ENCODE data around the gene KCNQ1OT1.

DNA sequence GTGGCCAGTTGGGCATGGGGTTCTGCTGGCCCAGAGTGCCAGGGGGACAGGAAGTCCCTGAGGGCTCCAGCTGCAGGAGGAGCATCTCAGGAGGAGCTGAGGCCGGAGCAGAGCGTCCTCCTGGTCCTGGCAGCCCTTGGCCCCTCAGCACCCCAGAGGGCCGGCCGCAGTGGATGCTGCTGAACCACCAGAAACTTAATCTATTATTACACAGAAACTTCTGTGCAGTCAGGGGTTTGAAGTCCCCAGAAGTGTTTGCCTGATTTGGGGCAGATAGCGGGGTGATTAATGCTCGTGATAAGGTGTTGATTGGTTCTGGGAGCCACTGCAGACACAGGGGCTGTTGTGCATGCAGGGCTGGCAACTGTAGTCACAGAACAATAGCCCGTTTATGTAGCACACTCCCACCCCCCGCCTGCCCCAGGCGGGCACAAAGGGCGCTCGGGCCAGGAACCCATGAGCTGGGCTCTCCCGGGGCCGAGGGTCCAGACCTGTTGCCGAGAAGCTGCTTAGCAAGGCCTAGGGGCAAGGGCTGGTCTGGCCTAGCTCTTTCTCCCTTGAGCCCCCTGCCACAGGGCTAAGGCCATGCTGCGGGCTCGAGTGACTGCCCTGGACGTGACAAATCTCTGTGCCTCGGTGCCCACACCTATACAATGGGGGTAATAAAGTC lies 29.0 kb upstream of the KCNQ1OT1 start:
- TF ChIP-seq, protein P1, sequence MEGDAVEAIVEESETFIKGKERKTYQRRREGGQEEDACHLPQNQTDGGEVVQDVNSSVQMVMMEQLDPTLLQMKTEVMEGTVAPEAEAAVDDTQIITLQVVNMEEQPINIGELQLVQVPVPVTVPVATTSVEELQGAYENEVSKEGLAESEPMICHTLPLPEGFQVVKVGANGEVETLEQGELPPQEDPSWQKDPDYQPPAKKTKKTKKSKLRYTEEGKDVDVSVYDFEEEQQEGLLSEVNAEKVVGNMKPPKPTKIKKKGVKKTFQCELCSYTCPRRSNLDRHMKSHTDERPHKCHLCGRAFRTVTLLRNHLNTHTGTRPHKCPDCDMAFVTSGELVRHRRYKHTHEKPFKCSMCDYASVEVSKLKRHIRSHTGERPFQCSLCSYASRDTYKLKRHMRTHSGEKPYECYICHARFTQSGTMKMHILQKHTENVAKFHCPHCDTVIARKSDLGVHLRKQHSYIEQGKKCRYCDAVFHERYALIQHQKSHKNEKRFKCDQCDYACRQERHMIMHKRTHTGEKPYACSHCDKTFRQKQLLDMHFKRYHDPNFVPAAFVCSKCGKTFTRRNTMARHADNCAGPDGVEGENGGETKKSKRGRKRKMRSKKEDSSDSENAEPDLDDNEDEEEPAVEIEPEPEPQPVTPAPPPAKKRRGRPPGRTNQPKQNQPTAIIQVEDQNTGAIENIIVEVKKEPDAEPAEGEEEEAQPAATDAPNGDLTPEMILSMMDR (IDR thresholded peaks at IDR 0.05): no peak
- TF ChIP-seq POLR2A (IDR thresholded peaks at IDR 0.05): no peak
